ENCODE data around the gene TAB2.

DNA sequence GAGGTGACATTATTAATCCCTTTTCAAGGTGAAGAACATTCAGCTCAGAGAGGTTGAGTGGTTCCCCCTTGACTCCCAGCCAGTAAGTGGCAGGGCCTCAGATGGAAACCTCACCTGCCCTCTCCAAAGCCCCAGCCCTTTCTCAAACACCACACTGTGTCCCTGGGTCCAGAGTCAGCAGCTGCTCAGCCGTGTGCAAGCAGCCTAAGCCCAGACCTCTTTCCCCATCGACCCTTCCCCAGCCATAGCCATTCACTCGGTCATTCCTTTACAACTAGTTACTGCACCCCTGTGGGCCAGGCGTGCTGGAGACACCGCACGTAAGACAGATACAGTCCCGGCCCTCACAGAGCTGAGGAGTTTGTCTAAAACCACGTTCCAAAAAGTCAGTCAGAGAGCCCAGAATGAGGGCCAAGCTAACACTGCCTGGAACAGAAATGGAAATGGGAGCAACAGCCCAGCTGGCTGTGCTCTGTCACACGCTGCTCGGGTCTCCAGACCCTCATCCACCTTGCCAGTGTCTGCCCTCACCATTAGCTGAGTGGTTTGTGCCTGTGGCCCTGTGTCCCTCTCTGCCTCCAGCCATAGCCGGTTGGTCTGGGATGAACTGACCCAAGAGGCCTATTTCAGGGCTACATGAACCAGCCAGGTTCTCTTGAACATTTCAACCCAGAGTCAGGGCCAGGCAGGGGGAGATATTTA lies 137.7 kb downstream of the TAB2 start:
- TF ChIP-seq, protein P1, sequence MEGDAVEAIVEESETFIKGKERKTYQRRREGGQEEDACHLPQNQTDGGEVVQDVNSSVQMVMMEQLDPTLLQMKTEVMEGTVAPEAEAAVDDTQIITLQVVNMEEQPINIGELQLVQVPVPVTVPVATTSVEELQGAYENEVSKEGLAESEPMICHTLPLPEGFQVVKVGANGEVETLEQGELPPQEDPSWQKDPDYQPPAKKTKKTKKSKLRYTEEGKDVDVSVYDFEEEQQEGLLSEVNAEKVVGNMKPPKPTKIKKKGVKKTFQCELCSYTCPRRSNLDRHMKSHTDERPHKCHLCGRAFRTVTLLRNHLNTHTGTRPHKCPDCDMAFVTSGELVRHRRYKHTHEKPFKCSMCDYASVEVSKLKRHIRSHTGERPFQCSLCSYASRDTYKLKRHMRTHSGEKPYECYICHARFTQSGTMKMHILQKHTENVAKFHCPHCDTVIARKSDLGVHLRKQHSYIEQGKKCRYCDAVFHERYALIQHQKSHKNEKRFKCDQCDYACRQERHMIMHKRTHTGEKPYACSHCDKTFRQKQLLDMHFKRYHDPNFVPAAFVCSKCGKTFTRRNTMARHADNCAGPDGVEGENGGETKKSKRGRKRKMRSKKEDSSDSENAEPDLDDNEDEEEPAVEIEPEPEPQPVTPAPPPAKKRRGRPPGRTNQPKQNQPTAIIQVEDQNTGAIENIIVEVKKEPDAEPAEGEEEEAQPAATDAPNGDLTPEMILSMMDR (conservative IDR thresholded peaks at IDR 0.05; ENCODE audit: low read depth in 2 of 2) = no peak
- TF ChIP-seq STAT1 (IDR thresholded peaks at IDR 0.05; ENCODE audit: unreplicated experiment) (no peak), CREB1 (CRISPR knock-in tag; IDR thresholded peaks at IDR 0.05; ENCODE audit: low read depth) (no peak), EZH2 (IDR thresholded peaks at IDR 0.05; ENCODE audit: low read depth, unreplicated experiment) (no peak), EZH2phosphoT487 (IDR thresholded peaks at IDR 0.05; ENCODE audit: unreplicated experiment) (no peak), REST (IDR thresholded peaks at IDR 0.05; ENCODE audit: unreplicated experiment) (no peak), POLR2AphosphoS5 (IDR thresholded peaks at IDR 0.05; ENCODE audit: low read depth) (no peak)
